HCT116 (cell line): ENCODE measurements around the gene PTCSC3. TPM values are rescaled to one million over a fixed set of nuclear protein-coding genes. Genes with fewer than 3 reads are reported as not detected.

Experiments
- ATAC-seq: fragments of 200-7000 bp; cut with Tn5 transposase; 2 replicates; pipeline ENCODE4 v1.9.1; 2020; ENCODE audit warnings: mild to moderate bottlenecking, moderate library complexity
- BruUV-seq: library from RNA; stranded (reverse); fragments of 400-500 nt; replicated peaks from 2 replicates; lab custom pipeline; 2021; lab: Mats Ljungman, UMichigan
- CTCF ChIA-PET: fragments of 300-600 bp; sonication (Branson Sonifier 250); formaldehyde crosslinking; loops from one replicate; lab custom pipeline; 2021; ENCODE audit warnings: antibody characterized with exemption; lab: Charles Lee
- POLR2A ChIA-PET: fragments of 300-600, 350-600 bp; sonication (Branson Sonifier 250); formaldehyde crosslinking; loops from one replicate; lab custom pipeline; 2021; ENCODE audit warnings: antibody characterized with exemption; lab: Charles Lee
- RAD21 ChIA-PET, 2 experiments: fragments of 300-600 bp; sonication (Branson Sonifier 250); formaldehyde crosslinking; loops; one replicate each; lab custom pipeline; 2023; ENCODE audit warnings: low total read pairs in 2 of 2; ENCODE audit not compliant: uncharacterized antibody in 2 of 2, unreplicated experiment in 2 of 2, low non-redundant PET in 1 of 2; lab: Charles Lee
- DNase-seq: peaks from one replicate; pipeline ENCODE4 v3.0.0-alpha.2; 2010; ENCODE audit warnings: low read depth, low spot score
- H2AFZ ChIP-seq: fragments of 200-600 bp; shearing (Covaris generic), sonication (generic); 2 replicates; pipeline ENCODE4 v1.6.1; 2017; ENCODE audit warnings: low read depth, mixed run types, mixed read lengths, antibody characterized with exemption, low read length; ENCODE audit not compliant: poor library complexity, severe bottlenecking
- H3K27ac ChIP-seq: 2 replicates; pipeline ENCODE4 v1.5.1; 2012; ENCODE audit warnings: low read depth, low read length
- H3K27me3 ChIP-seq: fragments of 200-600 bp; sonication (generic); 2 replicates; pipeline ENCODE4 v1.6.1; 2016; ENCODE audit warnings: mixed run types, low read length, mixed read lengths; ENCODE audit not compliant: insufficient read depth
- H3K36me3 ChIP-seq, 2 experiments: fragments of 200-500 bp in 1 of 2; fragments of 200-600 bp in 1 of 2; sonication (Bioruptor generic) in 1 of 2; sonication (generic) in 1 of 2; 2 replicates each; pipeline versions ENCODE4 v1.5.1 to v1.6.1; 2014 to 2016; ENCODE audit warnings: low read length in 2 of 2, inconsistent platforms in 1 of 2, mixed read lengths in 1 of 2, mixed run types in 1 of 2; ENCODE audit not compliant: insufficient read depth in 2 of 2, control insufficient read depth in 1 of 2
- H3K4me1 ChIP-seq, 2 experiments: fragments of 200-600 bp in 1 of 2; sonication (generic) in 1 of 2; 2 replicates each; pipeline versions ENCODE4 v1.5.1 to v1.6.1; 2012 to 2017; ENCODE audit warnings: low read length in 2 of 2, inconsistent platforms in 1 of 2, mild to moderate bottlenecking in 1 of 2, mixed read lengths in 1 of 2, mixed run types in 1 of 2, moderate library complexity in 1 of 2; ENCODE audit not compliant: insufficient read depth in 2 of 2, control insufficient read depth in 1 of 2
- H3K4me2 ChIP-seq: fragments of 200-600 bp; sonication (generic); 2 replicates; pipeline ENCODE4 v1.6.1; 2017; ENCODE audit warnings: mixed run types, low read length, mixed read lengths
- H3K4me3 ChIP-seq, 2 experiments: fragments of 200-600 bp in 1 of 2; sonication (generic) in 1 of 2; replicated peaks in 1 of 2; 2 replicates each; pipeline ENCODE4 v1.5.1; 2011 to 2016; ENCODE audit warnings: low read length in 2 of 2, control low read depth in 1 of 2, low read depth in 1 of 2, mild to moderate bottlenecking in 1 of 2, mixed read lengths in 1 of 2, mixed run types in 1 of 2
- H3K79me2 ChIP-seq: fragments of 200-600 bp; sonication (generic); 2 replicates; pipeline ENCODE4 v1.6.1; 2017; ENCODE audit warnings: mild to moderate bottlenecking, mixed run types, low read length, moderate library complexity, mixed read lengths; ENCODE audit not compliant: insufficient read depth
- H3K9ac ChIP-seq: fragments of 200-600 bp; sonication (generic); 2 replicates; pipeline ENCODE4 v1.6.1; 2016; ENCODE audit warnings: low read length, mixed read lengths
- H3K9me2 ChIP-seq: fragments of 200-600 bp; sonication (generic), shearing (Covaris generic); 2 replicates; pipeline ENCODE4 v1.6.1; 2017; ENCODE audit warnings: mixed run types, mild to moderate bottlenecking, moderate library complexity; ENCODE audit not compliant: insufficient read depth
- H3K9me3 ChIP-seq, 2 experiments: fragments of 200-500 bp in 1 of 2; fragments of 200-600 bp in 1 of 2; sonication (Bioruptor generic) in 1 of 2; sonication (generic) in 1 of 2; 2 replicates each; pipeline ENCODE4 v1.6.1; 2014 to 2017; ENCODE audit warnings: low read length in 2 of 2, mixed read lengths in 2 of 2, inconsistent platforms in 1 of 2, low read depth in 1 of 2, mild to moderate bottlenecking in 1 of 2, mixed run types in 1 of 2, moderate library complexity in 1 of 2; ENCODE audit not compliant: control insufficient read depth in 1 of 2, insufficient read depth in 1 of 2
- H4K20me1 ChIP-seq: fragments of 200-600 bp; sonication (generic), shearing (Covaris generic); 2 replicates; pipeline ENCODE4 v1.6.1; 2017; ENCODE audit warnings: mixed run types, mild to moderate bottlenecking, moderate library complexity; ENCODE audit not compliant: insufficient read depth
- CEBPB ChIP-seq: IDR thresholded peaks from 2 replicates; pipeline ENCODE4 v1.6.1; 2012; ENCODE audit warnings: low read depth
- ELF1 ChIP-seq: IDR thresholded peaks from 2 replicates; pipeline ENCODE4 v1.6.1; 2012; ENCODE audit warnings: low read depth, borderline replicate concordance
- EZH2 ChIP-seq: fragments of 200-600 bp; sonication (generic); IDR thresholded peaks from 2 replicates; pipeline ENCODE4 v1.6.1; 2017; ENCODE audit warnings: antibody characterized with exemption, mixed run types
- EZH2phosphoT487 ChIP-seq: fragments of 200-600 bp; IDR thresholded peaks from 2 replicates; pipeline ENCODE4 v1.6.1; 2018; ENCODE audit warnings: antibody characterized with exemption, borderline replicate concordance
- JUND ChIP-seq: IDR thresholded peaks from 2 replicates; pipeline ENCODE4 v1.6.1; 2012
- POLR2AphosphoS5 ChIP-seq: IDR thresholded peaks from 2 replicates; pipeline ENCODE4 v1.6.1; 2011; ENCODE audit warnings: mild to moderate bottlenecking, low read depth, low read length, moderate library complexity
- RAD21 ChIP-seq: IDR thresholded peaks from 2 replicates; pipeline ENCODE4 v1.6.1; 2012; ENCODE audit warnings: low read depth, mild to moderate bottlenecking
- SP1 ChIP-seq: IDR thresholded peaks from 2 replicates; pipeline ENCODE4 v1.6.1; 2012; ENCODE audit warnings: low read depth
- SRF ChIP-seq: IDR thresholded peaks from 2 replicates; pipeline ENCODE4 v1.6.1; 2012; ENCODE audit warnings: low read depth
- TCF7L2 ChIP-seq: IDR thresholded peaks from 2 replicates; pipeline ENCODE4 v1.7.0; 2011; ENCODE audit warnings: borderline replicate concordance, inconsistent platforms; ENCODE audit not compliant: insufficient read depth, insufficient read length; ENCODE audit errors: extremely low read depth
- intact Hi-C: fragments of 100-400 bp; cut with micrococcal nuclease; formaldehyde crosslinking; loops from 2 replicates; pipeline ENCODE4 v1.10.0; 2022
- total RNA-seq: library from RNA; stranded (reverse); gene quantifications from one replicate; pipeline ENCODE4 v1.2.1, GENCODE V29; 2021; ENCODE audit not compliant: unreplicated experiment
- TF ChIP-seq, protein P1 (sequence below): IDR thresholded peaks from 2 replicates; pipeline ENCODE4 v1.6.1; 2012; ENCODE audit warnings: low read depth
- TF ChIP-seq, protein P2 (sequence below): IDR thresholded peaks from 2 replicates; pipeline ENCODE4 v1.6.1; 2012
- TF ChIP-seq, protein P3 (sequence below), 3 experiments: fragments of 200-600 bp in 1 of 3; sonication (generic) in 1 of 3; IDR thresholded peaks in 2 of 3; conservative IDR thresholded peaks in 1 of 3; 2 replicates each; pipeline ENCODE4 v1.5.1; 2012 to 2017; ENCODE audit warnings: low read depth in 2 of 3, low read length in 2 of 3, antibody characterized with exemption in 1 of 3, borderline replicate concordance in 1 of 3, control low read depth in 1 of 3, mild to moderate bottlenecking in 1 of 3, mixed read lengths in 1 of 3, mixed run types in 1 of 3, moderate library complexity in 1 of 3; ENCODE audit not compliant: insufficient read depth in 1 of 3
- TF ChIP-seq, protein P4 (sequence below): IDR thresholded peaks from 2 replicates; pipeline ENCODE4 v1.6.1; 2012

The PTCSC3 gene
- total RNA-seq, 1 experiment from 2014 or later, result not detected

DNA sequence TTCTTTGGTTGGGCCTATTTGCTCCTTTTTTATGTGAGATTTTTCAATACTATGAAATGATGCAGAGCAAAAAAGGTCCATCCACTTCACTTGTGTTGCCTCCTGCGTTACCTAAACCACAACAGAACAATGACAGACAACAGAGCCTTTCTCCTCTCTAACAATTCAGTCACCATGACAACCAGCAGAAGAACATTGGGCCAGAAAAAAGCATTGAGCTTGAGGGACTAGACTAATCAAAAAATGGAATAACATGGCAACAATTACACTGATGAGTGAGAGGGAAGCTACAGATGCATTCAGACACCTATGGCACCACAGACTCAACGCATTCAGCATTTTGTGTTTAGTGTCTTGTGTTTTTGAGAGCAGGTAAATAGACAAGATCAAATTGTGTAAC, 44.6 kb upstream of the PTCSC3 start (continued):
- TF ChIP-seq ELF1, result no peak
- TF ChIP-seq CEBPB, result no peak

DNA sequence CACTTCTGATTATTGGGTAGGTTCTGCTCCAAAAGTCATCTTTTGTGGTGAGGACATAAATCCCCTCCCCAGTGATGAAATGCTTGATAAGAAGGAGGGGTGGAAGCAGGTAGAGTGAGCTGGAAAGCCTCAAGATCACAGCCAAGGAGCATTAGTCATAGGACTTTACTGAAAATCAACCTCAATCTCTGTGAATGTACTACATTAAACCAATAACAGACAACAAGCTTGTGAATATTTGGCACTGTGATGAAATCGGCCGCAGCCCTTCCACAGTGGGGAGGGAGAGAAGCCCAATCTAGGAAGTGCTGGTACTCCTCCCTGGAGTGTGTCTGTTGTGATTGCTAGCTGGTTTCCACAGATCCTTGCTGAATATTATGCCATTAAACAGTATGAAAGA, 41.2 kb upstream of the PTCSC3 start:
- Histone ChIP-seq H3K9me3 (no peaks in the 10 kb centered on the region), H2AFZ (no peak overlapping the region), H3K4me2 (no peak overlapping the region), H3K27ac (no peak overlapping the region), H3K36me3 (no peaks in the 10 kb centered on the region), H3K4me1 (no peaks in the 10 kb centered on the region), H3K9me2 (no peaks in the 10 kb centered on the region), H3K79me2 (no peaks in the 10 kb centered on the region), H3K9ac (no peak overlapping the region), H4K20me1 (no peaks in the 10 kb centered on the region), H3K27me3 (peaks cover 52% of the 10 kb centered on the region), H3K4me3 (no peak overlapping the region)
- DNase-seq, result no peak
- ChIA-PET CTCF (no interaction called here), POLR2A (no interaction called here), RAD21 (no interaction called here)
- ATAC-seq, result no peak
- intact Hi-C loops, result no loop called here
- no TSS peak for BruUV-seq
- no peak for TF ChIP-seq EZH2
- no peak for TF ChIP-seq TCF7L2
- TF ChIP-seq, protein P1, sequence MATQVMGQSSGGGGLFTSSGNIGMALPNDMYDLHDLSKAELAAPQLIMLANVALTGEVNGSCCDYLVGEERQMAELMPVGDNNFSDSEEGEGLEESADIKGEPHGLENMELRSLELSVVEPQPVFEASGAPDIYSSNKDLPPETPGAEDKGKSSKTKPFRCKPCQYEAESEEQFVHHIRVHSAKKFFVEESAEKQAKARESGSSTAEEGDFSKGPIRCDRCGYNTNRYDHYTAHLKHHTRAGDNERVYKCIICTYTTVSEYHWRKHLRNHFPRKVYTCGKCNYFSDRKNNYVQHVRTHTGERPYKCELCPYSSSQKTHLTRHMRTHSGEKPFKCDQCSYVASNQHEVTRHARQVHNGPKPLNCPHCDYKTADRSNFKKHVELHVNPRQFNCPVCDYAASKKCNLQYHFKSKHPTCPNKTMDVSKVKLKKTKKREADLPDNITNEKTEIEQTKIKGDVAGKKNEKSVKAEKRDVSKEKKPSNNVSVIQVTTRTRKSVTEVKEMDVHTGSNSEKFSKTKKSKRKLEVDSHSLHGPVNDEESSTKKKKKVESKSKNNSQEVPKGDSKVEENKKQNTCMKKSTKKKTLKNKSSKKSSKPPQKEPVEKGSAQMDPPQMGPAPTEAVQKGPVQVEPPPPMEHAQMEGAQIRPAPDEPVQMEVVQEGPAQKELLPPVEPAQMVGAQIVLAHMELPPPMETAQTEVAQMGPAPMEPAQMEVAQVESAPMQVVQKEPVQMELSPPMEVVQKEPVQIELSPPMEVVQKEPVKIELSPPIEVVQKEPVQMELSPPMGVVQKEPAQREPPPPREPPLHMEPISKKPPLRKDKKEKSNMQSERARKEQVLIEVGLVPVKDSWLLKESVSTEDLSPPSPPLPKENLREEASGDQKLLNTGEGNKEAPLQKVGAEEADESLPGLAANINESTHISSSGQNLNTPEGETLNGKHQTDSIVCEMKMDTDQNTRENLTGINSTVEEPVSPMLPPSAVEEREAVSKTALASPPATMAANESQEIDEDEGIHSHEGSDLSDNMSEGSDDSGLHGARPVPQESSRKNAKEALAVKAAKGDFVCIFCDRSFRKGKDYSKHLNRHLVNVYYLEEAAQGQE, result no peak
- no peak for TF ChIP-seq ELF1
- TF ChIP-seq RAD21, result no peak
- TF ChIP-seq, protein P2, sequence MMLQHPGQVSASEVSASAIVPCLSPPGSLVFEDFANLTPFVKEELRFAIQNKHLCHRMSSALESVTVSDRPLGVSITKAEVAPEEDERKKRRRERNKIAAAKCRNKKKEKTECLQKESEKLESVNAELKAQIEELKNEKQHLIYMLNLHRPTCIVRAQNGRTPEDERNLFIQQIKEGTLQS, result no peak
- TF ChIP-seq, protein P3, sequence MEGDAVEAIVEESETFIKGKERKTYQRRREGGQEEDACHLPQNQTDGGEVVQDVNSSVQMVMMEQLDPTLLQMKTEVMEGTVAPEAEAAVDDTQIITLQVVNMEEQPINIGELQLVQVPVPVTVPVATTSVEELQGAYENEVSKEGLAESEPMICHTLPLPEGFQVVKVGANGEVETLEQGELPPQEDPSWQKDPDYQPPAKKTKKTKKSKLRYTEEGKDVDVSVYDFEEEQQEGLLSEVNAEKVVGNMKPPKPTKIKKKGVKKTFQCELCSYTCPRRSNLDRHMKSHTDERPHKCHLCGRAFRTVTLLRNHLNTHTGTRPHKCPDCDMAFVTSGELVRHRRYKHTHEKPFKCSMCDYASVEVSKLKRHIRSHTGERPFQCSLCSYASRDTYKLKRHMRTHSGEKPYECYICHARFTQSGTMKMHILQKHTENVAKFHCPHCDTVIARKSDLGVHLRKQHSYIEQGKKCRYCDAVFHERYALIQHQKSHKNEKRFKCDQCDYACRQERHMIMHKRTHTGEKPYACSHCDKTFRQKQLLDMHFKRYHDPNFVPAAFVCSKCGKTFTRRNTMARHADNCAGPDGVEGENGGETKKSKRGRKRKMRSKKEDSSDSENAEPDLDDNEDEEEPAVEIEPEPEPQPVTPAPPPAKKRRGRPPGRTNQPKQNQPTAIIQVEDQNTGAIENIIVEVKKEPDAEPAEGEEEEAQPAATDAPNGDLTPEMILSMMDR (IDR thresholded peaks at IDR 0.05 in 2 of 3, conservative IDR thresholded peaks at IDR 0.05 in 1 of 3; ENCODE audit: borderline replicate concordance in 1 of 3, insufficient read depth in 1 of 3, low read depth in 2 of 3, low read length in 2 of 3), result no peak
- no peak for TF ChIP-seq EZH2phosphoT487
- no peak for TF ChIP-seq JUND
- TF ChIP-seq SP1, result no peak
- no peak for TF ChIP-seq SRF
- TF ChIP-seq, protein P4, sequence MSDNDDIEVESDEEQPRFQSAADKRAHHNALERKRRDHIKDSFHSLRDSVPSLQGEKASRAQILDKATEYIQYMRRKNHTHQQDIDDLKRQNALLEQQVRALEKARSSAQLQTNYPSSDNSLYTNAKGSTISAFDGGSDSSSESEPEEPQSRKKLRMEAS, result no peak
- TF ChIP-seq POLR2AphosphoS5, result no peak
